K562 (cell line): ENCODE measurements around the gene IFT52. TPM values are rescaled to one million over a fixed set of nuclear protein-coding genes. Genes with fewer than 3 reads are reported as not detected.

Experiments used
- ATAC-seq: fragments of 200-7000 bp; cut with Tn5 transposase; 3 replicates; pipeline ENCODE4 v1.9.1; 2020; ENCODE audit warnings: moderate library complexity
- BruUV-seq: library from RNA; stranded (reverse); fragments of 400-500 nt; replicated peaks from 2 replicates; lab custom pipeline; 2021; lab: Mats Ljungman, UMichigan
- CTCF ChIA-PET: fragments of 300-600 bp; formaldehyde crosslinking; extraction: SDS; loops from one replicate; lab custom pipeline; 2021; ENCODE audit warnings: low intra/inter-chr PET ratio; lab: Yijun Ruan, JAX
- POLR2A ChIA-PET: fragments of 300-600, 350-650 bp; sonication (Branson Sonifier 250); formaldehyde crosslinking; extraction: SDS; loops from one replicate; lab custom pipeline; 2021; ENCODE audit warnings: antibody characterized with exemption, inconsistent platforms; lab: Yijun Ruan, JAX
- DNase-seq, 4 experiments: peaks; one replicate each; pipeline versions ENCODE4 v3.0.0 to v3.0.0-alpha.2; 2011 to 2018; ENCODE audit warnings: low spot score in 3 of 4, mixed read lengths in 3 of 4; ENCODE audit errors: extremely low read depth in 1 of 4
- FAIRE-seq: peaks from 2 replicates; lab custom pipeline; 2011; peaks lifted over from hg19 to GRCh38; lab: Jason Lieb, UNC
- H2AFZ ChIP-seq: 2 replicates; pipeline ENCODE4 v1.6.0; 2011; ENCODE audit warnings: low read depth, low read length, control low read depth, inconsistent platforms
- H3K27ac ChIP-seq: fragments of 200-600 bp; 3 replicates; pipeline ENCODE4 v1.8.0; 2011; ENCODE audit warnings: low read depth, mild to moderate bottlenecking, control low read depth, inconsistent platforms, low read length, moderate library complexity, mixed read lengths; ENCODE audit errors: extremely low read depth
- H3K27me3 ChIP-seq, 2 experiments: fragments of 300-600 bp in 1 of 2; 2 replicates in 1 of 2; 3 replicates in 1 of 2; pipeline versions ENCODE4 v1.6.0 to v1.8.0; 2011; ENCODE audit warnings: inconsistent platforms in 2 of 2, low read length in 2 of 2, mild to moderate bottlenecking in 1 of 2, mixed read lengths in 1 of 2, moderate library complexity in 1 of 2; ENCODE audit not compliant: control insufficient read depth in 2 of 2, insufficient read depth in 2 of 2
- H3K36me3 ChIP-seq: fragments of 300-600 bp; 3 replicates; pipeline ENCODE4 v1.8.0; 2011; ENCODE audit warnings: mild to moderate bottlenecking, low read length, inconsistent platforms; ENCODE audit not compliant: control insufficient read depth, insufficient read depth
- H3K4me1 ChIP-seq, 2 experiments: fragments of 200-600 bp in 1 of 2; replicated peaks in 1 of 2; 2 replicates in 1 of 2; 3 replicates in 1 of 2; pipeline versions ENCODE4 v1.5.1 to v1.8.0; 2011; ENCODE audit warnings: inconsistent platforms in 2 of 2, low read length in 2 of 2, mild to moderate bottlenecking in 1 of 2, mixed read lengths in 1 of 2, moderate library complexity in 1 of 2; ENCODE audit not compliant: control insufficient read depth in 2 of 2, insufficient read depth in 2 of 2
- H3K4me2 ChIP-seq: 2 replicates; pipeline ENCODE4 v1.6.1; 2011; ENCODE audit warnings: low read length, control low read depth, inconsistent platforms, mixed read lengths; ENCODE audit not compliant: insufficient read depth
- H3K4me3 ChIP-seq: fragments of 200-600 bp; sonication (generic), shearing (Covaris generic); 2 replicates; pipeline ENCODE4 v1.5.1; 2016; ENCODE audit warnings: control low read depth, inconsistent platforms
- H3K79me2 ChIP-seq: fragments of 200-600 bp; 3 replicates; pipeline ENCODE4 v1.8.0; 2011; ENCODE audit warnings: low read length, inconsistent platforms; ENCODE audit not compliant: control insufficient read depth, insufficient read depth
- H3K9ac ChIP-seq, 2 experiments: 2 replicates each; pipeline versions ENCODE4 v1.6.0 to v1.6.1; 2011; ENCODE audit warnings: low read depth in 2 of 2, low read length in 2 of 2, control low read depth in 1 of 2, inconsistent platforms in 1 of 2, mild to moderate bottlenecking in 1 of 2, mixed read lengths in 1 of 2; ENCODE audit not compliant: insufficient read depth in 1 of 2
- H3K9me1 ChIP-seq: one replicate; pipeline ENCODE4 v1.6.0; 2011; ENCODE audit warnings: inconsistent platforms, mild to moderate bottlenecking, low read length, moderate library complexity; ENCODE audit not compliant: control insufficient read depth, insufficient read depth
- H3K9me3 ChIP-seq: replicated peaks from 2 replicates; pipeline ENCODE4 v1.5.1; 2011; ENCODE audit warnings: low read depth, low read length, inconsistent platforms; ENCODE audit not compliant: control insufficient read depth, insufficient read depth
- H4K20me1 ChIP-seq: replicated peaks from 2 replicates; pipeline ENCODE4 v1.6.1; 2011; ENCODE audit warnings: low read length, inconsistent platforms, mixed read lengths; ENCODE audit not compliant: control insufficient read depth, insufficient read depth
- ETV6 ChIP-seq, 3 experiments: fragments of 150-350 bp in 1 of 3; sonication (generic) in 1 of 3; formaldehyde crosslinking in 1 of 3; IDR thresholded peaks; 2 replicates each; pipeline versions ENCODE4 v1.6.1 to v1.8.0; 2014 to 2022; ENCODE audit warnings: borderline replicate concordance in 2 of 3, low read depth in 2 of 3, antibody characterized with exemption in 1 of 3, low read length in 1 of 3, mild to moderate bottlenecking in 1 of 3, missing genetic modification reagents in 1 of 3
- L3MBTL2 ChIP-seq: fragments of 450-650 bp; IDR thresholded peaks from 2 replicates; pipeline ENCODE4 v1.6.1; 2016; ENCODE audit warnings: mild to moderate bottlenecking, moderate library complexity
- MNT ChIP-seq, 2 experiments: fragments of 450-650 bp; conservative IDR thresholded peaks; 2 replicates each; pipeline ENCODE4 v1.6.1; 2017; ENCODE audit warnings: mild to moderate bottlenecking in 2 of 2, moderate library complexity in 2 of 2
- PCBP1 ChIP-seq: fragments of 200-400 bp; formaldehyde crosslinking; IDR thresholded peaks from 2 replicates; pipeline ENCODE4 v1.6.1; 2018; ENCODE audit warnings: mild to moderate bottlenecking, low read depth, low read length; ENCODE audit not compliant: poor library complexity, severe bottlenecking
- POLR2G ChIP-seq: fragments of 200-400 bp; formaldehyde crosslinking; IDR thresholded peaks from 2 replicates; pipeline ENCODE4 v1.6.1; 2017; ENCODE audit warnings: low read depth, mild to moderate bottlenecking, antibody characterized with exemption, low read length, moderate library complexity
- RBM14 ChIP-seq: fragments of 200-400 bp; formaldehyde crosslinking; IDR thresholded peaks from 2 replicates; pipeline ENCODE4 v1.6.1; 2018; ENCODE audit warnings: low read depth, mild to moderate bottlenecking, low read length, moderate library complexity, borderline replicate concordance; ENCODE audit not compliant: insufficient read depth
- SIN3A ChIP-seq, 2 experiments: fragments of 150-350 bp in 1 of 2; IDR thresholded peaks; 2 replicates each; pipeline ENCODE4 v1.6.1; 2011 to 2016; ENCODE audit warnings: borderline replicate concordance in 2 of 2, low read depth in 2 of 2, low read length in 2 of 2, mild to moderate bottlenecking in 2 of 2, moderate library complexity in 2 of 2; ENCODE audit not compliant: control insufficient read depth in 1 of 2
- ZKSCAN8 ChIP-seq: fragments of 200-800 bp; sonication (Bioruptor generic); IDR thresholded peaks from 2 replicates; pipeline ENCODE4 v1.6.1; 2016; ENCODE audit warnings: missing genetic modification characterization, missing compliant biosample characterization
- ZNF561 ChIP-seq: fragments of 450-650 bp; formaldehyde crosslinking; conservative IDR thresholded peaks from 2 replicates; pipeline ENCODE4 v1.4.0; 2020; ENCODE audit warnings: mild to moderate bottlenecking, moderate library complexity
- WGBS: fragments of 100-300 bp; shearing (Covaris generic); methylation state at CpG from one replicate; pipeline ENCODE4 v1.1.6; 2016; ENCODE audit warnings: low coverage, mixed read lengths; ENCODE audit not compliant: insufficient coverage; ENCODE audit errors: missing lambda C conversion rate; 5-methylcytosine and 5-hydroxymethylcytosine counted together
- in situ Hi-C: fragments of 300-500 bp; cut with MboI; formaldehyde crosslinking; loops from 4 replicates; pipeline ENCODE4 v1.15.0; 2018; ENCODE audit warnings: inconsistent platforms, mixed read lengths
- intact Hi-C: fragments of 100-400 bp; cut with micrococcal nuclease; formaldehyde crosslinking; loops from 2 replicates; pipeline ENCODE4 v1.14.2; 2022
- polyA plus RNA-seq, 8 experiments: library from polyadenylated mRNA; depleted of rRNA in 4 of 8; stranded (reverse) in 5 of 8; unstranded in 3 of 8; fragments of >200 nt; fragmentation: Nextera tagmentation in 2 of 8; fragmentation: Illumina TruSeq in 1 of 8; extraction: Ambion mirVana in 2 of 8; extraction: Trizol in 1 of 8; gene quantifications; 2 replicates each; pipeline versions ENCODE4 v1.2.1 to v1.2.3, GENCODE V29; 2011 to 2014; ENCODE audit warnings: inconsistent platforms in 1 of 8, missing spikeins in 1 of 8
- total RNA-seq, 7 experiments: library from RNA; depleted of rRNA in 6 of 7; stranded (reverse); fragments of >200 nt in 6 of 7; fragmentation: Illumina TruSeq in 2 of 7; extraction: Trizol in 2 of 7; gene quantifications; 2 replicates each; pipeline versions ENCODE4 v1.2.1 to v1.2.3, GENCODE V29; 2011 to 2021; ENCODE audit warnings: low replicate concordance in 1 of 7
- TF ChIP-seq, protein P1 (sequence below): sonication (generic); formaldehyde crosslinking; IDR thresholded peaks from 2 replicates; pipeline ENCODE4 v1.8.1; 2022; ENCODE audit warnings: missing genetic modification reagents
- TF ChIP-seq, protein P2 (sequence below): sonication (generic); formaldehyde crosslinking; IDR thresholded peaks from 2 replicates; pipeline ENCODE4 v1.8.0; 2023; ENCODE audit warnings: mild to moderate bottlenecking, missing genetic modification reagents

The IFT52 gene
- total and polyA plus RNA-seq, 9 of the 15 experiments (the other 6 are each of a cell fraction or from before 2014, with no cell fraction given) = 11.0 to 31.4 (median 20.4) TPM

- peak overlapping the region; percentile 87 to 94 for H3K9ac ChIP-seq
- peak; percentile 66 for ATAC-seq
- no peaks in the 10 kb centered on the region for H3K9me3 ChIP-seq
- peak overlapping the region; percentile 87 for H3K27ac ChIP-seq
- intact Hi-C loops (no loop called here), in situ Hi-C loops (no loop called here)
- H3K79me2 ChIP-seq = peaks cover 42% of the 10 kb centered on the region
- peaks cover 32% of the 10 kb centered on the region; the same call in 2 of the 3 replicates for H3K36me3 ChIP-seq
- WGBS = 5% methylated on average over 26 of the region's 34 CpGs
- H3K9me1 ChIP-seq = no peaks in the 10 kb centered on the region
- peak overlapping the region; percentile 63 for H2AFZ ChIP-seq
- H3K4me2 ChIP-seq = peak overlapping the region; percentile 87
- peaks cover 18 to 35% of the 10 kb centered on the region in 2 experiments for H3K4me1 ChIP-seq
- peak; percentile 59 to 78 (median 73) for DNase-seq
- TSS peak; percentile 59 for BruUV-seq
- no peaks in the 10 kb centered on the region for H3K27me3 ChIP-seq
- POLR2A ChIA-PET = interaction anchor here (0.6 to 1.9 kb wide), 14 partner anchors 10 to 210 kb away, joined by 3 to 9 read pairs (median 3); no protein-coding TSS in a partner anchor
- H4K20me1 ChIP-seq = peaks cover 11% of the 10 kb centered on the region; the same call in 1 of the 2 replicates
- CTCF ChIA-PET = no interaction called here
- FAIRE-seq = peak; percentile 35
- peak overlapping the region; percentile 79 for H3K4me3 ChIP-seq
- peak; percentile 24 to 74; a peak in 2 of 4 replicates for TF ChIP-seq SIN3A (IDR thresholded peaks at IDR 0.05; ENCODE audit: borderline replicate concordance in 2 of 2, control insufficient read depth in 1 of 2, low read depth in 2 of 2, low read length in 2 of 2)
- TF ChIP-seq ZNF561 (CRISPR knock-in tag) = no peak
- peak; percentile 26 for TF ChIP-seq PCBP1
- peak in 1 of 2 experiments; percentile 12; a peak in 1 of 4 replicates for TF ChIP-seq MNT (conservative IDR thresholded peaks at IDR 0.05)
- TF ChIP-seq, protein P1, sequence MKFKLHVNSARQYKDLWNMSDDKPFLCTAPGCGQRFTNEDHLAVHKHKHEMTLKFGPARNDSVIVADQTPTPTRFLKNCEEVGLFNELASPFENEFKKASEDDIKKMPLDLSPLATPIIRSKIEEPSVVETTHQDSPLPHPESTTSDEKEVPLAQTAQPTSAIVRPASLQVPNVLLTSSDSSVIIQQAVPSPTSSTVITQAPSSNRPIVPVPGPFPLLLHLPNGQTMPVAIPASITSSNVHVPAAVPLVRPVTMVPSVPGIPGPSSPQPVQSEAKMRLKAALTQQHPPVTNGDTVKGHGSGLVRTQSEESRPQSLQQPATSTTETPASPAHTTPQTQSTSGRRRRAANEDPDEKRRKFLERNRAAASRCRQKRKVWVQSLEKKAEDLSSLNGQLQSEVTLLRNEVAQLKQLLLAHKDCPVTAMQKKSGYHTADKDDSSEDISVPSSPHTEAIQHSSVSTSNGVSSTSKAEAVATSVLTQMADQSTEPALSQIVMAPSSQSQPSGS (CRISPR knock-in tag) = peak; percentile 41; the same call in 1 of the 2 replicates
- TF ChIP-seq L3MBTL2 = peak; percentile 8; the same call in 1 of the 2 replicates
- TF ChIP-seq, protein P2, sequence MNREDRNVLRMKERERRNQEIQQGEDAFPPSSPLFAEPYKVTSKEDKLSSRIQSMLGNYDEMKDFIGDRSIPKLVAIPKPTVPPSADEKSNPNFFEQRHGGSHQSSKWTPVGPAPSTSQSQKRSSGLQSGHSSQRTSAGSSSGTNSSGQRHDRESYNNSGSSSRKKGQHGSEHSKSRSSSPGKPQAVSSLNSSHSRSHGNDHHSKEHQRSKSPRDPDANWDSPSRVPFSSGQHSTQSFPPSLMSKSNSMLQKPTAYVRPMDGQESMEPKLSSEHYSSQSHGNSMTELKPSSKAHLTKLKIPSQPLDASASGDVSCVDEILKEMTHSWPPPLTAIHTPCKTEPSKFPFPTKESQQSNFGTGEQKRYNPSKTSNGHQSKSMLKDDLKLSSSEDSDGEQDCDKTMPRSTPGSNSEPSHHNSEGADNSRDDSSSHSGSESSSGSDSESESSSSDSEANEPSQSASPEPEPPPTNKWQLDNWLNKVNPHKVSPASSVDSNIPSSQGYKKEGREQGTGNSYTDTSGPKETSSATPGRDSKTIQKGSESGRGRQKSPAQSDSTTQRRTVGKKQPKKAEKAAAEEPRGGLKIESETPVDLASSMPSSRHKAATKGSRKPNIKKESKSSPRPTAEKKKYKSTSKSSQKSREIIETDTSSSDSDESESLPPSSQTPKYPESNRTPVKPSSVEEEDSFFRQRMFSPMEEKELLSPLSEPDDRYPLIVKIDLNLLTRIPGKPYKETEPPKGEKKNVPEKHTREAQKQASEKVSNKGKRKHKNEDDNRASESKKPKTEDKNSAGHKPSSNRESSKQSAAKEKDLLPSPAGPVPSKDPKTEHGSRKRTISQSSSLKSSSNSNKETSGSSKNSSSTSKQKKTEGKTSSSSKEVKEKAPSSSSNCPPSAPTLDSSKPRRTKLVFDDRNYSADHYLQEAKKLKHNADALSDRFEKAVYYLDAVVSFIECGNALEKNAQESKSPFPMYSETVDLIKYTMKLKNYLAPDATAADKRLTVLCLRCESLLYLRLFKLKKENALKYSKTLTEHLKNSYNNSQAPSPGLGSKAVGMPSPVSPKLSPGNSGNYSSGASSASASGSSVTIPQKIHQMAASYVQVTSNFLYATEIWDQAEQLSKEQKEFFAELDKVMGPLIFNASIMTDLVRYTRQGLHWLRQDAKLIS (CRISPR knock-in tag) = peak; percentile 27; the same call in 1 of the 2 replicates
- TF ChIP-seq ZKSCAN8 (CRISPR knock-in tag) = no peak
- 0 out of 2 replicates have a peak, but pooled peaks have one; percentile 52 for TF ChIP-seq RBM14
- TF ChIP-seq ETV6 (IDR thresholded peaks at IDR 0.05; ENCODE audit: borderline replicate concordance in 1 of 2, low read depth in 2 of 2, low read length in 1 of 2) = no peak
- TF ChIP-seq ETV6 (CRISPR knock-in tag; IDR thresholded peaks at IDR 0.05; ENCODE audit: borderline replicate concordance) = no peak
- TF ChIP-seq POLR2G = peak; percentile 68; the same call in 1 of the 2 replicates
Observed at GRCh38 chr20:43667341-43668132, 76.8 kb downstream of the IFT52 start.
